Measurements from ENCODE around the gene CDH4. TPM values are rescaled to one million over a fixed set of nuclear protein-coding genes. Genes with fewer than 3 reads are reported as not detected.
"Not testable (repeated sequence)": the region's sequence is repeated elsewhere in the genome, so short reads cannot be mapped to it uniquely, and the experiment has no call there.

Gene CDH4
- total RNA-seq, 1 donor from 2014 or later: not detected

DNA sequence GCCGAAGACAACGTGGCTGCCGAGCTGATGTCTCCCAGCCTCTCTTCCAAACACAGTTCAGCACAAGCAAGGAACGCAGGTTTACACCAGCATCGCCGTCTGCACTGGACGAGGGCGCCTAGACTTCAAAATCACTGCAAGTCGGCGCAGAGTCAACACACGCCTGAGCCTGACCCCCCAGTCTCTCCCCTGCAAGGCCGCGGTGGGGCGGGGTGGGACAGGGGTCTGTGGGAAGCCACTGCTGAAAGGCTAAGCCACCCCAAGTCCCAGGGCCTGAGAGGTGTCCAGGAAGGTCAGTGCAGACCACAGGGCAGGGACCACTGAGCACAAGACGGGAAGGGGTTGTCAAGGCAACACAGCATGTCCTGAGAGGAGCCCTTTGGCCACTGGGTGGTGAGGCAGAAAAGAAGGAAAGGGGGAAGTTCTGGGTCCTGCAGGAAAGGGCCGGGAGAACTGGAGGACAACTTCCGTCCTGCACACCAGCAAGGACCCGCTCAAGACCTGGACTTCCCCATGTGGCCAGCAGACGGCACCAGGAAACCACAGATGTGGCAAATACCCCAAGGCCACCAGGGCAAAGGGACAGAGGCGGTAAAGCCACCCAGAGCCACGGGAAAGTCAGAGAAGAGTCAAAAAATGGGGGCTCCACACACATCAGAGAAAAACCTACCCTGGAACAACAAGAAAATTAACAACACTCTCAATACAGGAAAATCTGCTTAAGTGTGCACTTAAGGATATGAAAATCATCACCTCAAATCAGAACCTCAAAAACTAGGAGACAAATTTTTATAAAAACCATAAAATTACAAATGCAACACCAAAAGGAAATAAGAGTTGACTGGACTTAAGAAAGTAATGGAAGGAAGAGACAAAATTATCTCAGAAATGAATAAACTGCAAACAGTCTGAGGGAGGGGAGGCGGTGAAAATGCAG, 728.9 kb downstream of the CDH4 start:
- no peak overlapping the region for H3K27ac Mint-ChIP-seq
- intact Hi-C loops (cut with micrococcal nuclease): loop anchor here (1.0 kb wide), 1 partner anchor 156 kb away; no protein-coding TSS in a partner anchor
- ATAC-seq (ENCODE audit: low read depth) (peak; percentile 49), DNase-seq (peak; percentile 22)
- POLR2A ChIA-PET: no interaction called here
- H3K9me3 Mint-ChIP-seq: no peaks in the 10 kb centered on the region
- no peak overlapping the region for H3K4me3 Mint-ChIP-seq
- TF ChIP-seq, protein P1, sequence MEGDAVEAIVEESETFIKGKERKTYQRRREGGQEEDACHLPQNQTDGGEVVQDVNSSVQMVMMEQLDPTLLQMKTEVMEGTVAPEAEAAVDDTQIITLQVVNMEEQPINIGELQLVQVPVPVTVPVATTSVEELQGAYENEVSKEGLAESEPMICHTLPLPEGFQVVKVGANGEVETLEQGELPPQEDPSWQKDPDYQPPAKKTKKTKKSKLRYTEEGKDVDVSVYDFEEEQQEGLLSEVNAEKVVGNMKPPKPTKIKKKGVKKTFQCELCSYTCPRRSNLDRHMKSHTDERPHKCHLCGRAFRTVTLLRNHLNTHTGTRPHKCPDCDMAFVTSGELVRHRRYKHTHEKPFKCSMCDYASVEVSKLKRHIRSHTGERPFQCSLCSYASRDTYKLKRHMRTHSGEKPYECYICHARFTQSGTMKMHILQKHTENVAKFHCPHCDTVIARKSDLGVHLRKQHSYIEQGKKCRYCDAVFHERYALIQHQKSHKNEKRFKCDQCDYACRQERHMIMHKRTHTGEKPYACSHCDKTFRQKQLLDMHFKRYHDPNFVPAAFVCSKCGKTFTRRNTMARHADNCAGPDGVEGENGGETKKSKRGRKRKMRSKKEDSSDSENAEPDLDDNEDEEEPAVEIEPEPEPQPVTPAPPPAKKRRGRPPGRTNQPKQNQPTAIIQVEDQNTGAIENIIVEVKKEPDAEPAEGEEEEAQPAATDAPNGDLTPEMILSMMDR (IDR thresholded peaks at IDR 0.05): no peak
- H3K27me3 Mint-ChIP-seq: no peaks in the 10 kb centered on the region
- peaks cover 12% of the 10 kb centered on the region for H3K4me1 Mint-ChIP-seq
- CTCF ChIA-PET: no interaction called here
- peaks cover 36% of the 10 kb centered on the region for H3K36me3 Mint-ChIP-seq (ENCODE audit: low read depth)

DNA sequence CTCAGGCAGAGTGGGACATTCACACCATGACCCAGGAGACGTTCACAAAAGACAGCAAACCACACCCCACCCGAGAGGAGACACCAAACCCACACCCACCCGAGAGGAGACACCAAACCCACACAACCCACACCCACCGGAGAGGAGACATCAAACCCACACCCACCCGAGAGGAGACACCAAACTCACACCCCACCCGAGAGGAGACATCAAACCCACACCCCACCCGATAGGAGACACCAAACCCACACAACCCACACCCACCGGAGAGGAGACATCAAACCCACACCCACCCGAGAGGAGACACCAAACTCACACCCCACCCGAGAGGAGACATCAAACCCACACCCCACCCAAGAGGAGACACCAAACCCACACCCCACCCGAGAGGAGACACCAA, 729.6 kb downstream of the CDH4 start:
- H3K27me3 Mint-ChIP-seq; H3K27ac Mint-ChIP-seq; CTCF ChIA-PET; ATAC-seq (ENCODE audit: low read depth); POLR2A ChIA-PET; H3K4me3 Mint-ChIP-seq; H3K9me3 Mint-ChIP-seq; DNase-seq: not testable (repeated sequence)
- intact Hi-C loops (cut with micrococcal nuclease): loop anchor here (1.0 kb wide), 1 partner anchor 156 kb away; no protein-coding TSS in a partner anchor
- Mint-ChIP-seq H3K36me3 (ENCODE audit: low read depth) (peaks cover 38% of the 10 kb centered on the region), H3K4me1 (peaks cover 12% of the 10 kb centered on the region)

DNA sequence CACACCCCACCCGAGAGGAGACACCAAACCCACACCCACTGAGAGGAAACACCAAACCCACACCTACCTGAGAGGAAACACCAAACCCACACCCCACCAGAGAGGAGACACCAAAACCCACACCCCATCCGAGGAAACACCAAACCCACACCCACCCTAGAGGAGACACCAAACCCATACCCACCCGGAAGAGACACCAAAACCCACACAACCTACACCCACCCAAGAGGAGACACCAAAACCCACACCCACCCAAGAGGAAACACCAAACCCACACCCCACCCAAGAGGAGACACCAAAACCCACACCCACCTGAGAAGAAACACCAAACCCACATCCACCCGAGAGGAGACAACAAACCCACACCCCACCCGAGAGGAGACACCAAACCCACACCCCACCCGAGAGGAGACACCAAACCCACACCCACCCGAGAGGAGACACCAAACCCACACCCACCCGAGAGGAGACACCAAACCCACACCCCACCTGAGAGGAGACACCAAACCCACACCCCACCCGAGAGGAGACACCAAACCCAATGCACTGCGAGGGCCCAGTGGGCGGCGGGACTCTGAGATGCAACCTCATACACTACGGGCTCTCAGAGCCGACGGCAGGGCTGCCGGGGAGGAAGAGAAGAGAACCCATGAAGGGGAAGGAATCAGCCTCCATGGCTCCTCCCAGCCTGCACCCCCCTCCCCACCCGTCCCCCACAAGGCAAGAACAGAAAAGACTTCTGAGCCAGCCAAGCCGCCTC, 730.3 kb downstream of the CDH4 start:
- intact Hi-C loops (cut with micrococcal nuclease): no loop called here
- ATAC-seq (ENCODE audit: low read depth): no peak
- POLR2A ChIA-PET: no interaction called here
- no peak overlapping the region for H3K4me3 Mint-ChIP-seq
- TF ChIP-seq, protein P1 (IDR thresholded peaks at IDR 0.05): no peak
- H3K9me3 Mint-ChIP-seq: no peaks in the 10 kb centered on the region
- CTCF ChIA-PET: no interaction called here
- DNase-seq: no peak
- no peaks in the 10 kb centered on the region for H3K27me3 Mint-ChIP-seq
- H3K4me1 Mint-ChIP-seq: peaks cover 12% of the 10 kb centered on the region
- peaks cover 41% of the 10 kb centered on the region for H3K36me3 Mint-ChIP-seq (ENCODE audit: low read depth)
- no peak overlapping the region for H3K27ac Mint-ChIP-seq

DNA sequence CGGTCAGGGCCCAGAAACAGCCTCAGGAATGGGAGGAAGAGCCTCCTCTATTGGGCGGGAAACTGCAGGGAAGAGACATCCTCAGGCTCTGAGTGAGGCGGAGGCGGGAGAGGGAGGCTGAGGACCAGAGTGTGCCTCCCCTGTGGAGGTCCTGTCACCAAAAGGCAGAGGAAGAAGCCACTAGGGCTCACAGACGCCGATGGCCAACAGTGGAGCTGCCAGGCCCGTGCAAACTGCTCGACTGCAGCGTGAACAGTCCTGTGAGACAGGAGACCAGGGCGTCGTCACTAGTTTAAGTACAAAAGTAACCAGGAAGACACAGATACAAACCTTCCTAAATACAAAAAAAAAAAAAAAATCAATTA, 730.9 kb downstream of the CDH4 start:
- Mint-ChIP-seq H3K4me3 (no peak overlapping the region), H3K27ac (no peak overlapping the region), H3K27me3 (no peaks in the 10 kb centered on the region), H3K4me1 (peaks cover 12% of the 10 kb centered on the region), H3K9me3 (no peaks in the 10 kb centered on the region), H3K36me3 (ENCODE audit: low read depth) (peaks cover 42% of the 10 kb centered on the region)
- ATAC-seq (ENCODE audit: low read depth) (no peak), DNase-seq (no peak)
- intact Hi-C loops (cut with micrococcal nuclease): no loop called here
- TF ChIP-seq, protein P1 (IDR thresholded peaks at IDR 0.05): no peak
- POLR2A ChIA-PET: no interaction called here
- CTCF ChIA-PET: no interaction called here

DNA sequence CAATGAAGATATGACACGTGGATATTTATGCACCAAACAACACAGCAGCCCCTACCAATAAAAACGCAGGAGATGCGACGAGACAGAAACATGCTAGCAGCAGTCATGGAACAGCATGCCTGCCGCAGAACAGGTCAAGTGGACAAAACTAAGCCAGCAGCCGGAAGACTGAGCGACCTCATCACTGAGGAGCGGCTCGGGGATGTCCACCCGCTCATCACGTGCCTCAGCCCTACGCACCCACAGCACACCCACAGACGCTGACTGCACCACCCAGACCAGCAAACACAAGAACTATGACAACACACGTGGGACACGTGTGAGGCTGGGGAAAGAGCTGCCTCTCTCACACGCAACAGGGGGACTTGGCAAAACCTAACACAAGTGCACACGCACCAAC, 731.9 kb downstream of the CDH4 start:
- no peak overlapping the region for H3K27ac Mint-ChIP-seq
- ATAC-seq (ENCODE audit: low read depth) (no peak), DNase-seq (no peak)
- H3K4me3 Mint-ChIP-seq: no peak overlapping the region
- ChIA-PET CTCF (interaction anchor here (0.6 kb wide), 1 partner anchor 73 kb away, joined by 4 read pairs; no protein-coding TSS in a partner anchor), POLR2A (no interaction called here)
- no peaks in the 10 kb centered on the region for H3K9me3 Mint-ChIP-seq
- TF ChIP-seq, protein P1 (IDR thresholded peaks at IDR 0.05): no peak
- intact Hi-C loops (cut with micrococcal nuclease): no loop called here
- H3K27me3 Mint-ChIP-seq: no peaks in the 10 kb centered on the region
- H3K4me1 Mint-ChIP-seq: peaks cover 12% of the 10 kb centered on the region
- H3K36me3 Mint-ChIP-seq (ENCODE audit: low read depth): peaks cover 48% of the 10 kb centered on the region

DNA sequence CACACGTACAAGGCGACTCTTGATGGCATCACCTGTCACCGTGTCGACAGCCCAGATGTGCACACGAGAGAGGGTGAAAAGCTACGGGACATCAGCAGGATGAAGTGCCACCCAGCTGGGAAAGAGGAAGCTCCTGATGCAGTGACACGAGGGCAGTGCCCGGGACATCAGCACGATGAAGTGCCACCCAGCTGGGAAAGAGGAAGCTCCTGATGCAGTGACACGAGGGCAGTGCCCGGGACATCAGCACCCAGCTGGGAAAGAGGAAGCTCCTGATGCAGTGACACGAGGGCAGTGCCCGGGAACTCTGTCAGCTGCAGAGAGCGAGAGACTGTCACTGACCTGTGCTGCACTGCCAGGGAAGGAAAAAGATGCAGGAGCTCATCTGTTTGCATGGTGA, 732.4 kb downstream of the CDH4 start:
- peaks cover 12% of the 10 kb centered on the region for H3K4me1 Mint-ChIP-seq
- CTCF ChIA-PET: interaction anchor here (0.6 kb wide), 2 partner anchors 72 to 152 kb away, joined by 4 read pairs; no protein-coding TSS in a partner anchor
- POLR2A ChIA-PET: not testable (repeated sequence)

More for the DNA sequence above, 732.4 kb downstream of the CDH4 start:
- DNase-seq; H3K27me3 Mint-ChIP-seq; H3K27ac Mint-ChIP-seq; intact Hi-C loops (cut with micrococcal nuclease); H3K9me3 Mint-ChIP-seq; H3K4me3 Mint-ChIP-seq; ATAC-seq (ENCODE audit: low read depth): not testable (repeated sequence)
- peaks cover 50% of the 10 kb centered on the region for H3K36me3 Mint-ChIP-seq (ENCODE audit: low read depth)

Data from activated B cell treated with CpG ODN at 0.5 μM for 24 hours (primary cell).